Epithelial cell of esophagus (primary cell): ENCODE results near the gene STOX1.
"Not testable (repeated sequence)": the region's sequence is repeated elsewhere in the genome, so short reads cannot be mapped to it uniquely, and the experiment has no call there.

Experiments
- DNase-seq: peaks from one replicate; pipeline ENCODE4 v3.0.0; 2010; ENCODE audit warnings: low read depth
- H3K4me3 ChIP-seq: 2 replicates; pipeline ENCODE4 v1.5.1; 2011; ENCODE audit warnings: mild to moderate bottlenecking, low read length, control low read depth
- TF ChIP-seq, protein P1 (sequence below): IDR thresholded peaks from 2 replicates; pipeline ENCODE4 v1.5.1; 2011; ENCODE audit warnings: low read depth, mild to moderate bottlenecking, low read length, control low read depth, inconsistent platforms; ENCODE audit not compliant: insufficient read depth; ENCODE audit errors: missing control alignments

The STOX1 gene

GRCh38 chr10:68795886-68796532, 31.3 kb upstream of the STOX1 start:
- no peak overlapping the region for H3K4me3 ChIP-seq
- DNase-seq: peak; percentile 13

DNA sequence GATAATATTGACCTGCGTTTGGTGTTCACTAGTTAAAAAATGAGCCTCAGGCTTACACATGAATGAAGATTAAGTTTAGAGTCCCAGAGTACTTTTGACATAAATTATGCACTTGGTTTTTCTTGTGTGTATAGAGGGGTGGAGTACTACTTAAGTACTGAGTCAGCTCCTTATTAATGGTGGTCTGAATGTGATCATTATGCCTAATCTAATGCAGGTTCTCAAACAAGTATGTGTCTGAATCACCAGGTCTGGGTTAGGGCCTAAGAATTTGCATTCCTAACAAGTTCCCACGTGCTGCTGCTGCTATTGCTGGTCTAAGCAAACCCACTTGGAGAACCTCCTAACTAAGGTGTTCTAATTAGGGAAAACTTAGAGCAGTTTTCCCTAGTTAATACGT, 30.7 kb upstream of the STOX1 start:
- peak; percentile 71 for DNase-seq
- no peak overlapping the region for H3K4me3 ChIP-seq
- TF ChIP-seq, protein P1, sequence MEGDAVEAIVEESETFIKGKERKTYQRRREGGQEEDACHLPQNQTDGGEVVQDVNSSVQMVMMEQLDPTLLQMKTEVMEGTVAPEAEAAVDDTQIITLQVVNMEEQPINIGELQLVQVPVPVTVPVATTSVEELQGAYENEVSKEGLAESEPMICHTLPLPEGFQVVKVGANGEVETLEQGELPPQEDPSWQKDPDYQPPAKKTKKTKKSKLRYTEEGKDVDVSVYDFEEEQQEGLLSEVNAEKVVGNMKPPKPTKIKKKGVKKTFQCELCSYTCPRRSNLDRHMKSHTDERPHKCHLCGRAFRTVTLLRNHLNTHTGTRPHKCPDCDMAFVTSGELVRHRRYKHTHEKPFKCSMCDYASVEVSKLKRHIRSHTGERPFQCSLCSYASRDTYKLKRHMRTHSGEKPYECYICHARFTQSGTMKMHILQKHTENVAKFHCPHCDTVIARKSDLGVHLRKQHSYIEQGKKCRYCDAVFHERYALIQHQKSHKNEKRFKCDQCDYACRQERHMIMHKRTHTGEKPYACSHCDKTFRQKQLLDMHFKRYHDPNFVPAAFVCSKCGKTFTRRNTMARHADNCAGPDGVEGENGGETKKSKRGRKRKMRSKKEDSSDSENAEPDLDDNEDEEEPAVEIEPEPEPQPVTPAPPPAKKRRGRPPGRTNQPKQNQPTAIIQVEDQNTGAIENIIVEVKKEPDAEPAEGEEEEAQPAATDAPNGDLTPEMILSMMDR: no peak

More at GRCh38 chr10:68795886-68796532, 31.3 kb upstream of the STOX1 start:
- TF ChIP-seq, protein P1: no peak

- TF ChIP-seq, protein P1: no peak
- H3K4me3 ChIP-seq: no peak overlapping the region
- DNase-seq: no peak
Observed at GRCh38 chr10:68800211-68800610, 27.1 kb upstream of the STOX1 start.

- TF ChIP-seq, protein P1: no peak
- no peak for DNase-seq
- H3K4me3 ChIP-seq: no peak overlapping the region
Observed at GRCh38 chr10:68804692-68805091, 22.6 kb upstream of the STOX1 start.

- not testable (repeated sequence) for DNase-seq, H3K4me3 ChIP-seq
Observed at GRCh38 chr10:68810830-68811229, 16.5 kb upstream of the STOX1 start.

DNA sequence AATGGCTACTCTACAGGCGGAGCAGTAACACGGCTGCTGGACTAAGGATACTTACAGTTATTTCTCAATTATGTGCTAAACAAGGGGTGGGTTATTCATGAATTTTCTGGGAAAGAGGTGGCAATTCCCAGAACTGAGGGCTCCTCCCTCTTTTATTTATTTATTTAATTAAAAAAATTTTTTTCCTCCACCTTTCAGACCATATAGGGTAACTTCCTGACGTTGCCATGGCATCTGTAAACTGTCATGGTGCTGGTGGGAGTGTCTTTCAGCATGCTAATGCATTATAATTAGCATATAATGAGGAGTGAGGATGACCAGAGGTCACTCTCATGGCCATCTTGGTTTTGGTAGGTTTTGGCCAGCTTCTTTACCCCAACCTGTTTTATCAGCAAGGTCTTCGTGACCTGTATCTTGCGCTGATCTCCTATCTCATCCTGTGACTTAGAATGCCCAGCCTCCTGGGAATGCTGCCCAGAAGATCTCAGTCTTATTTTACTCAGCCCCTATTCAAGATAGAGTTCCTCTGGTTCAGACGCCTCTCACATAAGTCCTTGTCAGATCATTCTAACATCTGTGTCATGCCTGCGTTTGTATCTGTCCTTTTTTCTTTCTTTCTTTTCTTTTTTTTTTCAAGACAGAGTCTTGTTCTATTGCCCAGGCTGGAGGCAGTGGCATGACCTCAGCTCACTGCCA, 15.9 kb upstream of the STOX1 start:
- TF ChIP-seq, protein P1: no peak

DNA sequence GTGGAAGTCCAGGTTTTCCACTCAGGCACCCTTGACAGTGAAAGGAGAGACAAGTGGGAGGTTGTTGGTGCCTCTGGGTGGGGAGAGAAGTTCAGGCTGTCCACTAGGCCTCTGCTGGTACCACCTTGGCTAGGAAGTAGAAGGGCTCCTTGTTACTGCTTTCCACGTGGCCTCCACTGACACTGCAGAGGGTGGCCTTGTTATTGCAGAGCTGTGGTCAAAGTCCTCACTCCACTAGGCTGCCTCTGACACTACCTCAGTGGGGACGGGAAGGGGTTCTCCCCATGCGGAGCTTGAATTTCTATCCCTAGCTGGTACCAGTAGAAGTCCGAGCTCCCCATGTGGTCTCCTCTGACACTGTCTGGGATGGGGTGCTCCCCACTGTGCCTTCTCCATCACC, 14.9 kb upstream of the STOX1 start:
- DNase-seq: no peak
- TF ChIP-seq, protein P1: no peak
- no peak overlapping the region for H3K4me3 ChIP-seq

More for the DNA sequence above, 15.9 kb upstream of the STOX1 start:
- no peak overlapping the region for H3K4me3 ChIP-seq
- no peak for DNase-seq
